ENCODE measurements around the gene EED. TPM values are rescaled to one million over a fixed set of nuclear protein-coding genes. Genes with fewer than 3 reads are reported as not detected.

EED gene
- polyA plus RNA-seq, 1 donor (not counting 4 experiments of a cell fraction or from before 2014, with no cell fraction given): 28.5 TPM

- Histone ChIP-seq H4K20me1 (ENCODE audit: control insufficient read depth, extremely low read depth, insufficient read depth, low read length) (no peaks in the 10 kb centered on the region), H3K9ac (ENCODE audit: control insufficient read depth, extremely low read depth, insufficient read depth, low read length) (no peak overlapping the region), H3K9me3 (ENCODE audit: control insufficient read depth, low read depth, low read length) (no peaks in the 10 kb centered on the region), H3K27ac (ENCODE audit: control insufficient read depth, insufficient read depth, low read length) (no peak overlapping the region), H3K79me2 (ENCODE audit: control insufficient read depth, insufficient read depth, low read length) (peaks cover 12% of the 10 kb centered on the region), H3K4me1 (ENCODE audit: control insufficient read depth, extremely low read depth, insufficient read depth, low read length) (no peaks in the 10 kb centered on the region), H3K9me1 (ENCODE audit: control insufficient read depth, extremely low read depth, insufficient read depth, low read length) (no peaks in the 10 kb centered on the region), H3K4me3 (ENCODE audit: control insufficient read depth in 2 of 3, extremely low read depth in 1 of 3, insufficient read depth in 2 of 3, low read depth in 1 of 3, low read length in 3 of 3) (no peak overlapping the region), H3K27me3 (ENCODE audit: control insufficient read depth, extremely low read depth, insufficient read depth, low read length) (no peaks in the 10 kb centered on the region), H3K4me2 (ENCODE audit: control insufficient read depth, extremely low read depth, insufficient read depth, low read depth, low read length) (no peak overlapping the region), H2AFZ (ENCODE audit: control insufficient read depth, low read length) (no peak overlapping the region), H3K36me3 (ENCODE audit: control insufficient read depth in 2 of 2, extremely low read depth in 1 of 2, insufficient read depth in 2 of 2, low read length in 2 of 2) (peaks cover 0 to 4% of the 10 kb centered on the region in 2 experiments)
- no peak for TF ChIP-seq CTCF (optimal IDR thresholded peaks at IDR 0.05 in 1 of 3, IDR thresholded peaks at IDR 0.05 in 1 of 3, conservative IDR thresholded peaks at IDR 0.05 in 1 of 3; ENCODE audit: extremely low read depth in 1 of 3, insufficient read depth in 2 of 3, low read length in 3 of 3)
- no peak for DNase-seq (ENCODE audit: low read depth, low spot score)
- dilution Hi-C loops (cut with MboI; ENCODE audit: extremely low pct_ligation_motif_present, low sequenced_read_pairs): no loop called here
- FAIRE-seq: no peak
Measured at GRCh38 chr11:86313793-86314192, 69.2 kb downstream of the EED start.

DNA sequence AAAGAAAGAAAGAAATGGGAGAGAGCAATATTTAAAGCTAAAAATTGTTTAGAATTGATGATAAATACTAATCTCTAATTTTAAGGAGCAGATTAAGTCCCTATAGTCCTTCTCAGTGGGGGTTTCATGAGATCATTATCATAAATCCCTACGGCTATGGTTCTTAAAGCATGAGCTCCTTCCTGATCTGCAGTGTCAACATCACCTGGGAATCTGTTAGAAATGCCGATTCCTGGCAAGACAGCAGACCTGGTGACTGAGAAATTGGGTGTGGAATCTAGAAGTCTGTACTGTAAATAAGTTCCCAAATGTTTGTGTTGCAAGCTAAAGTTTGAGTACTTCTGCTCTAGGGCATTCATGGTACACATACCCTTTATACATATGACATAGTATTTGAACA lies 70.1 kb downstream of the EED start:
- no peak for FAIRE-seq
- H3K4me3 ChIP-seq (ENCODE audit: control insufficient read depth in 2 of 3, extremely low read depth in 1 of 3, insufficient read depth in 2 of 3, low read depth in 1 of 3, low read length in 3 of 3): no peak overlapping the region
- DNase-seq (ENCODE audit: low read depth, low spot score): no peak
- no peak overlapping the region for H2AFZ ChIP-seq (ENCODE audit: control insufficient read depth, low read length)
- H3K9me3 ChIP-seq (ENCODE audit: control insufficient read depth, low read depth, low read length): no peaks in the 10 kb centered on the region
- dilution Hi-C loops (cut with MboI; ENCODE audit: extremely low pct_ligation_motif_present, low sequenced_read_pairs): no loop called here
- no peak overlapping the region for H3K9ac ChIP-seq (ENCODE audit: control insufficient read depth, extremely low read depth, insufficient read depth, low read length)
- TF ChIP-seq CTCF (optimal IDR thresholded peaks at IDR 0.05 in 1 of 3, IDR thresholded peaks at IDR 0.05 in 1 of 3, conservative IDR thresholded peaks at IDR 0.05 in 1 of 3; ENCODE audit: extremely low read depth in 1 of 3, insufficient read depth in 2 of 3, low read length in 3 of 3): no peak
- TF ChIP-seq EZH2 (IDR thresholded peaks at IDR 0.05; ENCODE audit: low read length): no peak
- H3K9me1 ChIP-seq (ENCODE audit: control insufficient read depth, extremely low read depth, insufficient read depth, low read length): no peaks in the 10 kb centered on the region
- no peak overlapping the region for H3K27ac ChIP-seq (ENCODE audit: control insufficient read depth, insufficient read depth, low read length)
- no peaks in the 10 kb centered on the region for H3K27me3 ChIP-seq (ENCODE audit: control insufficient read depth, extremely low read depth, insufficient read depth, low read length)
- no peaks in the 10 kb centered on the region for H4K20me1 ChIP-seq (ENCODE audit: control insufficient read depth, extremely low read depth, insufficient read depth, low read length)
- no peak overlapping the region for H3K4me2 ChIP-seq (ENCODE audit: control insufficient read depth, extremely low read depth, insufficient read depth, low read depth, low read length)
- peaks cover 10% of the 10 kb centered on the region for H3K79me2 ChIP-seq (ENCODE audit: control insufficient read depth, insufficient read depth, low read length)
- peaks cover 0 to 4% of the 10 kb centered on the region in 2 experiments for H3K36me3 ChIP-seq (ENCODE audit: control insufficient read depth in 2 of 2, extremely low read depth in 1 of 2, insufficient read depth in 2 of 2, low read length in 2 of 2)
- no peaks in the 10 kb centered on the region for H3K4me1 ChIP-seq (ENCODE audit: control insufficient read depth, extremely low read depth, insufficient read depth, low read length)

Small RNAs within 50 kb of the gene (small RNA-seq; reads per million reads assigned to genes)
- gene RF00017 (ENCODE audit: insufficient read length in 3 of 3, low read depth in 3 of 3, low replicate concordance in 1 of 3) (0 reads per million in 3 experiments), gene RN7SL225P (ENCODE audit: insufficient read length in 3 of 3, low read depth in 3 of 3, low replicate concordance in 1 of 3) (0 reads per million in 3 experiments)

Other genes starting within 250 kb of the EED start
- 265 to 313 TPM (median 293 TPM) in 3 replicates for gene PICALM, start 175.7 kb upstream of the EED start, polyA plus RNA-seq
- gene HIKESHI, start 57.5 kb downstream of the EED start, polyA plus RNA-seq: 39.9 to 89.4 TPM (median 81.6 TPM) in 3 replicates
- gene CCDC81, start 130.1 kb downstream of the EED start, polyA plus RNA-seq: 0.06 to 0.42 TPM (median 0.15 TPM) in 3 replicates